HEK293 (cell line): ENCODE measurements around the gene SYNE1.

ENCODE experiments used
- CTCF ChIA-PET: fragments of 350-600 bp; formaldehyde crosslinking; extraction: SDS; loops from one replicate; lab custom pipeline; 2021; ENCODE audit warnings: antibody characterized with exemption; lab: Yijun Ruan, JAX
- POLR2A ChIA-PET: fragments of 300-600 bp; formaldehyde crosslinking; extraction: SDS; loops from one replicate; lab custom pipeline; 2020; ENCODE audit warnings: antibody characterized with exemption, inconsistent platforms; lab: Yijun Ruan, JAX
- H3K27ac ChIP-seq: fragments of 200-500 bp; sonication (Bioruptor generic); 2 replicates; pipeline ENCODE4 v1.5.1; 2014; ENCODE audit warnings: low read depth, low read length, control low read depth, inconsistent platforms; ENCODE audit errors: extremely low read depth
- H3K36me3 ChIP-seq, 2 experiments: fragments of 200-500 bp in 1 of 2; sonication (Bioruptor generic) in 1 of 2; 1 replicate in 1 of 2; 2 replicates in 1 of 2; pipeline ENCODE4 v1.5.1; 2014 to 2017; ENCODE audit warnings: inconsistent platforms in 2 of 2, low read length in 2 of 2; ENCODE audit not compliant: control insufficient read depth in 2 of 2, insufficient read depth in 1 of 2
- H3K4me1 ChIP-seq: fragments of 200-500 bp; sonication (Bioruptor generic); 2 replicates; pipeline ENCODE4 v1.5.1; 2014; ENCODE audit warnings: mild to moderate bottlenecking, low read length, inconsistent platforms; ENCODE audit not compliant: control insufficient read depth, insufficient read depth
- H3K4me3 ChIP-seq: 2 replicates; pipeline ENCODE4 v1.5.1; 2011; ENCODE audit warnings: low read depth, mild to moderate bottlenecking, control low read depth, low read length, moderate library complexity
- H3K9me3 ChIP-seq: fragments of 200-500 bp; sonication (Bioruptor generic); 2 replicates; pipeline ENCODE4 v1.5.1; 2014; ENCODE audit warnings: low read depth, low read length, inconsistent platforms; ENCODE audit not compliant: control insufficient read depth, insufficient read depth
- FEZF1 ChIP-seq: fragments of 450-650 bp; formaldehyde crosslinking; IDR thresholded peaks from 2 replicates; pipeline ENCODE4 v1.5.1; 2016; ENCODE audit warnings: missing biosample characterization, missing genetic modification characterization
- KLF7 ChIP-seq: fragments of 450-650 bp; formaldehyde crosslinking; IDR thresholded peaks from 2 replicates; pipeline ENCODE4 v1.5.1; 2016; ENCODE audit warnings: missing biosample characterization, missing genetic modification characterization, borderline replicate concordance
- OVOL3 ChIP-seq: fragments of 450-650 bp; formaldehyde crosslinking; IDR thresholded peaks from 2 replicates; pipeline ENCODE4 v1.5.1; 2016; ENCODE audit warnings: missing biosample characterization, missing genetic modification characterization
- REST ChIP-seq: fragments of 450-650 bp; formaldehyde crosslinking; IDR thresholded peaks from 2 replicates; pipeline ENCODE4 v1.5.1; 2016; ENCODE audit warnings: missing biosample characterization, missing genetic modification characterization
- SETDB1 ChIP-seq: IDR thresholded peaks from one replicate; pipeline ENCODE4 v1.6.1; 2017; ENCODE audit warnings: mild to moderate bottlenecking, low read length, moderate library complexity, mixed read lengths; ENCODE audit not compliant: insufficient read length
- ZBTB48 ChIP-seq: fragments of 450-650 bp; formaldehyde crosslinking; IDR thresholded peaks from 2 replicates; pipeline ENCODE4 v1.5.1; 2016; ENCODE audit warnings: missing biosample characterization, missing genetic modification characterization
- ZBTB7A ChIP-seq: fragments of 450-650 bp; formaldehyde crosslinking; IDR thresholded peaks from 2 replicates; pipeline ENCODE4 v1.5.1; 2016; ENCODE audit warnings: low read depth, missing biosample characterization, missing genetic modification characterization
- ZFP41 ChIP-seq: fragments of 450-650 bp; formaldehyde crosslinking; IDR thresholded peaks from 2 replicates; pipeline ENCODE4 v1.5.1; 2016; ENCODE audit warnings: missing biosample characterization, missing genetic modification characterization, borderline replicate concordance
- ZNF16 ChIP-seq: fragments of 450-650 bp; formaldehyde crosslinking; IDR thresholded peaks from 2 replicates; pipeline ENCODE4 v1.5.1; 2016; ENCODE audit warnings: low read depth, missing biosample characterization, missing genetic modification characterization
- ZNF169 ChIP-seq: fragments of 450-650 bp; formaldehyde crosslinking; IDR thresholded peaks from 2 replicates; pipeline ENCODE4 v1.5.1; 2016; ENCODE audit warnings: missing biosample characterization, missing genetic modification characterization
- ZNF175 ChIP-seq: fragments of 450-650 bp; formaldehyde crosslinking; IDR thresholded peaks from 2 replicates; pipeline ENCODE4 v1.5.1; 2016; ENCODE audit warnings: missing biosample characterization, missing genetic modification characterization
- ZNF19 ChIP-seq: fragments of 450-650 bp; formaldehyde crosslinking; IDR thresholded peaks from 2 replicates; pipeline ENCODE4; 2016; ENCODE audit warnings: missing biosample characterization, missing genetic modification characterization, low read depth
- ZNF214 ChIP-seq: fragments of 450-650 bp; formaldehyde crosslinking; IDR thresholded peaks from 2 replicates; pipeline ENCODE4 v1.5.1; 2017; ENCODE audit warnings: missing biosample characterization, mild to moderate bottlenecking, missing genetic modification characterization, borderline replicate concordance
- ZNF221 ChIP-seq: fragments of 450-650 bp; formaldehyde crosslinking; IDR thresholded peaks from 2 replicates; pipeline ENCODE4 v1.5.1; 2017; ENCODE audit warnings: missing biosample characterization, missing genetic modification characterization, borderline replicate concordance
- ZNF354C ChIP-seq: fragments of 450-650 bp; formaldehyde crosslinking; IDR thresholded peaks from 2 replicates; pipeline ENCODE4 v1.5.1; 2016; ENCODE audit warnings: missing biosample characterization, missing genetic modification characterization, low read depth, borderline replicate concordance
- ZNF362 ChIP-seq: fragments of 450-650 bp; formaldehyde crosslinking; IDR thresholded peaks from 2 replicates; pipeline ENCODE4 v1.5.1; 2016; ENCODE audit warnings: missing biosample characterization, missing genetic modification characterization
- ZNF37A ChIP-seq: fragments of 450-650 bp; IDR thresholded peaks from 2 replicates; pipeline ENCODE4 v1.5.1; 2018; ENCODE audit warnings: missing biosample characterization, missing genetic modification characterization
- ZNF423 ChIP-seq: fragments of 450-650 bp; formaldehyde crosslinking; IDR thresholded peaks from 2 replicates; pipeline ENCODE4 v1.5.1; 2016; ENCODE audit warnings: missing biosample characterization, missing genetic modification characterization
- ZNF449 ChIP-seq: fragments of 450-650 bp; formaldehyde crosslinking; IDR thresholded peaks from 2 replicates; pipeline ENCODE4 v1.5.1; 2017; ENCODE audit warnings: missing biosample characterization, mild to moderate bottlenecking, missing genetic modification characterization, moderate library complexity
- ZNF473 ChIP-seq: fragments of 450-650 bp; formaldehyde crosslinking; IDR thresholded peaks from 2 replicates; pipeline ENCODE4 v1.5.1; 2017; ENCODE audit warnings: missing biosample characterization, missing genetic modification characterization
- ZNF514 ChIP-seq: fragments of 450-650 bp; formaldehyde crosslinking; IDR thresholded peaks from 2 replicates; pipeline ENCODE4 v1.5.1; 2016; ENCODE audit warnings: missing biosample characterization, missing genetic modification characterization
- ZNF518A ChIP-seq: fragments of 450-650 bp; formaldehyde crosslinking; conservative IDR thresholded peaks from 2 replicates; pipeline ENCODE4 v1.5.1; 2016; ENCODE audit warnings: low read depth, missing biosample characterization, missing genetic modification characterization
- ZNF560 ChIP-seq: fragments of 450-650 bp; formaldehyde crosslinking; IDR thresholded peaks from 2 replicates; pipeline ENCODE4 v1.5.1; 2017; ENCODE audit warnings: missing biosample characterization, missing genetic modification characterization, borderline replicate concordance
- ZNF776 ChIP-seq: fragments of 450-650 bp; formaldehyde crosslinking; IDR thresholded peaks from 2 replicates; pipeline ENCODE4 v1.5.0; 2017; ENCODE audit warnings: missing biosample characterization, missing genetic modification characterization, borderline replicate concordance
- ZXDB ChIP-seq: fragments of 450-650 bp; formaldehyde crosslinking; IDR thresholded peaks from 2 replicates; pipeline ENCODE4 v1.5.1; 2016; ENCODE audit warnings: missing biosample characterization, missing genetic modification characterization

Gene SYNE1

GRCh38 chr6:152318278-152318677, 318.9 kb downstream of the SYNE1 start (continued):
- TF ChIP-seq ZNF362 (tag by site-specific recombination): no peak

- Histone ChIP-seq H3K4me1 (no peaks in the 10 kb centered on the region), H3K27ac (no peak overlapping the region), H3K4me3 (no peak overlapping the region), H3K9me3 (no peaks in the 10 kb centered on the region), H3K36me3 (peaks cover 0 to 18% of the 10 kb centered on the region in 2 experiments; a peak in 1 of 3 replicates)
- no peak for TF ChIP-seq REST (tag by site-specific recombination)
- no peak for TF ChIP-seq ZBTB48
- no peak for TF ChIP-seq ZNF16 (tag by site-specific recombination)
- no peak for TF ChIP-seq ZNF169 (tag by site-specific recombination)
- no peak for TF ChIP-seq ZNF560 (tag by site-specific recombination)
- no peak for TF ChIP-seq ZNF776
- TF ChIP-seq ZNF37A: no peak
- no peak for TF ChIP-seq ZBTB7A (tag by site-specific recombination)
- no peak for TF ChIP-seq ZFP41
- TF ChIP-seq ZNF514 (tag by site-specific recombination): no peak
- no peak for TF ChIP-seq ZNF354C (tag by site-specific recombination)
- TF ChIP-seq ZNF175 (tag by site-specific recombination): no peak
- no peak for TF ChIP-seq OVOL3 (tag by site-specific recombination)
- no peak for TF ChIP-seq ZNF473 (tag by site-specific recombination)
- no peak for TF ChIP-seq ZNF449 (tag by site-specific recombination)
- ChIA-PET CTCF (interaction anchor here (0.7 to 4.1 kb wide), 6 partner anchors 14 to 106 kb away, joined by 3 to 29 read pairs (median 4); no protein-coding TSS in a partner anchor), POLR2A (no interaction called here)
Measured at GRCh38 chr6:152316024-152316423, 321.1 kb downstream of the SYNE1 start.

- POLR2A ChIA-PET: no interaction called here
- CTCF ChIA-PET: interaction anchor here (0.7 to 1.5 kb wide), 2 partner anchors 9 to 25 kb away, joined by 4 read pairs; no protein-coding TSS in a partner anchor
- TF ChIP-seq ZNF221 (tag by site-specific recombination) (no peak), SETDB1 (no peak), KLF7 (tag by site-specific recombination) (no peak), FEZF1 (tag by site-specific recombination) (no peak), ZNF423 (tag by site-specific recombination) (no peak), ZNF214 (tag by site-specific recombination) (no peak), ZNF19 (tag by site-specific recombination) (no peak), ZXDB (tag by site-specific recombination) (no peak), ZNF518A (tag by site-specific recombination) (no peak)
Measured at GRCh38 chr6:152314483-152314832, 322.7 kb downstream of the SYNE1 start.

More at GRCh38 chr6:152314483-152314832, 322.7 kb downstream of the SYNE1 start:
- Histone ChIP-seq H3K9me3 (no peaks in the 10 kb centered on the region), H3K4me1 (no peaks in the 10 kb centered on the region), H3K4me3 (no peak overlapping the region), H3K27ac (0 out of 2 replicates have a peak overlapping the region, but pooled peaks have one; percentile 42), H3K36me3 (peaks cover 0 to 24% of the 10 kb centered on the region in 2 experiments; a peak in 1 of 3 replicates)
